Measurements from ENCODE around the gene JCAD.
"Not testable (repeated sequence)": the region's sequence is repeated elsewhere in the genome, so short reads cannot be mapped to it uniquely, and the experiment has no call there.

JCAD gene

DNA sequence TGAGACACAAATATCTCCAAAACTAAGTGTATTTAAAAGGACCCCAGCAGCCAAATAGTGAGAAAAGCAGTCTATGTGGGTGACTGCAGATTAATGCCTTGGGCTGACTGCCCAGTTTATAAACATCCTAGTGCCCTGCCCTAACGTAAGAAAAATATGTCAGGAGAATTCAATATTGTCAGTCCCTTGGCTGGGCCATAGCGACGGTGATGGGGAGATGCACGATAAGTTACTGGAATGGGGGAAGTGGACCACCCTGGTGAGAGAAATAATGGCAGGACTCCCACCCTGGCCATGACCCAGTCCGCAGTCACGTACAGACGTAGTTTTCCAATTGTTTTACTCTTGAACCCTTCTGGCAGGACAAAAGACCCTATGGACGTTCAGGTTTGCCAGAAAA lies 48.0 kb downstream of the JCAD start:
- WGBS (ENCODE audit: insufficient coverage), result 98% methylated on average over 7 of the region's 8 CpGs
- ChIA-PET POLR2A (no interaction called here), CTCF (interaction anchor here (1.6 to 13.2 kb wide), 4 partner anchors 11 to 230 kb away, joined by 3 to 124 read pairs (median 6); no protein-coding TSS in a partner anchor)
- peaks cover 0 to 5% (median 0%) of the 10 kb centered on the region in 4 experiments for H3K4me1 ChIP-seq (ENCODE audit: control extremely low read depth in 1 of 4, control insufficient read depth in 4 of 4, insufficient read depth in 4 of 4, low read length in 3 of 4)
- H3K36me3 ChIP-seq (ENCODE audit: control insufficient read depth in 4 of 4, insufficient read depth in 4 of 4, low read length in 3 of 4), result no peaks in the 10 kb centered on the region
- no peak for DNase-seq
- peaks cover 0 to 6% (median 0%) of the 10 kb centered on the region in 5 experiments for H3K27me3 ChIP-seq (replicated peaks in 2 of 5; ENCODE audit: control insufficient read depth in 4 of 5, insufficient read depth in 5 of 5, low read length in 4 of 5)
- H3K4me3 ChIP-seq (ENCODE audit: control insufficient read depth in 1 of 7, extremely low read depth in 1 of 7, insufficient read depth in 4 of 7, low read depth in 2 of 7, low read length in 6 of 7), result no peak overlapping the region
- H3K27ac ChIP-seq (ENCODE audit: insufficient read depth in 1 of 2, low read depth in 1 of 2, low read length in 2 of 2, poor library complexity in 1 of 2, severe bottlenecking in 2 of 2), result no peak overlapping the region
- no peaks in the 10 kb centered on the region for H3K9me3 ChIP-seq (ENCODE audit: control extremely low read depth in 1 of 5, control insufficient read depth in 4 of 5, insufficient read depth in 2 of 5, low read depth in 1 of 5, low read length in 4 of 5)

DNA sequence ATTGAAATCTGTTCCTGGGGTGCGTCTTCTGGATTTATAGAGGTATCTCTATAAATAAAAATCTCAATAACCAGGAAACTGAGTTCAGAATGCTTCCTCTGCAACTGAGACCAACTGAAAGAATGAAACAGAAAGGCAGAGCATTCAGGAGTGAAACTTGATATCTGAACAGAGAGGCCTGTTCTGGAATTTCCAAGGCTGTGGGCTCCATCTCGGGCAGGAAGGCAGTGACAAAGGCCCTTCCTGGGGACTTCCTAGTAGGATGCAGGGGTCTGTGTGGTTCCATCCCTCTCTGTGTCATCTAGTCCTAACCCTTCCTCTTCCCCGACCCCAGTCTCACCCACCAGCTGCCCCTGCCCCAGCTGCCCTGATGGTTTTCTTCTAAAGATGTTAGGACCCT lies 52.0 kb downstream of the JCAD start:
- CTCF ChIA-PET, result interaction anchor here (2.2 kb wide), 1 partner anchor 8 kb away, joined by 17 read pairs; no protein-coding TSS in a partner anchor
- POLR2A ChIA-PET, result no interaction called here
- 63% methylated on average over 2 of the region's 3 CpGs for WGBS (ENCODE audit: insufficient coverage)

DNA sequence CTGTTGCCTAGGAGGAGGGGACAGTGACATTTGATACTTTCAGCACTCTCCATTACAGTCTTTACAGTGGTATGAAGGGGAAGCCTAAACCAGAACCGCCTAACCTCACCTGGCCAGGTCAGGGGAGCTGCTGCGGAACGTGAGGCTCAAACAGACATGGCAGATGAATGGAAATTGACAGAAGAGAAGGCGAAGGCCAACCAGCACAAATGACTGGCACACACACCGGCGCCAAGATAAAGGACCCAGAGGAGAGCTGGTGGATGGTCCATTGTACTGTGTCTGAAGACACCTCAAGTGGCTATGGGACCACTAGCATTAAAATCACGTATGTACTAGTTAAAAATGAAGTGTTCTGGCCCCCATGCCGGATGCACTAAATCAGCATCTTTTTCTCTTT lies 53.0 kb downstream of the JCAD start:
- Histone ChIP-seq H3K9me3 (ENCODE audit: control extremely low read depth in 1 of 5, control insufficient read depth in 4 of 5, insufficient read depth in 2 of 5, low read depth in 1 of 5, low read length in 4 of 5) (no peaks in the 10 kb centered on the region), H3K4me3 (ENCODE audit: control insufficient read depth in 1 of 7, extremely low read depth in 1 of 7, insufficient read depth in 4 of 7, low read depth in 2 of 7, low read length in 6 of 7) (no peak overlapping the region), H3K27ac (ENCODE audit: insufficient read depth in 1 of 2, low read depth in 1 of 2, low read length in 2 of 2, poor library complexity in 1 of 2, severe bottlenecking in 2 of 2) (no peak overlapping the region), H3K36me3 (ENCODE audit: control insufficient read depth in 4 of 4, insufficient read depth in 4 of 4, low read length in 3 of 4) (no peaks in the 10 kb centered on the region), H3K27me3 (replicated peaks in 2 of 5; ENCODE audit: control insufficient read depth in 4 of 5, insufficient read depth in 5 of 5, low read length in 4 of 5) (peaks cover 0 to 5% (median 0%) of the 10 kb centered on the region in 5 experiments), H3K4me1 (ENCODE audit: control extremely low read depth in 1 of 4, control insufficient read depth in 4 of 4, insufficient read depth in 4 of 4, low read length in 3 of 4) (peaks cover 0 to 13% (median 3%) of the 10 kb centered on the region in 4 experiments)
- no peak for DNase-seq
- POLR2A ChIA-PET, result no interaction called here
- 100% methylated on average over 8 of the region's 8 CpGs for WGBS (ENCODE audit: insufficient coverage)
- CTCF ChIA-PET, result interaction anchor here (0.6 to 1.0 kb wide), 3 partner anchors 8 to 342 kb away, joined by 3 read pairs; no protein-coding TSS in a partner anchor

More for the DNA sequence above, 52.0 kb downstream of the JCAD start:
- no peak for DNase-seq
- Histone ChIP-seq H3K9me3 (ENCODE audit: control extremely low read depth in 1 of 5, control insufficient read depth in 4 of 5, insufficient read depth in 2 of 5, low read depth in 1 of 5, low read length in 4 of 5) (no peaks in the 10 kb centered on the region), H3K27me3 (replicated peaks in 2 of 5; ENCODE audit: control insufficient read depth in 4 of 5, insufficient read depth in 5 of 5, low read length in 4 of 5) (peaks cover 0 to 3% (median 0%) of the 10 kb centered on the region in 5 experiments), H3K27ac (ENCODE audit: insufficient read depth in 1 of 2, low read depth in 1 of 2, low read length in 2 of 2, poor library complexity in 1 of 2, severe bottlenecking in 2 of 2) (no peak overlapping the region), H3K36me3 (ENCODE audit: control insufficient read depth in 4 of 4, insufficient read depth in 4 of 4, low read length in 3 of 4) (no peaks in the 10 kb centered on the region), H3K4me3 (ENCODE audit: control insufficient read depth in 1 of 7, extremely low read depth in 1 of 7, insufficient read depth in 4 of 7, low read depth in 2 of 7, low read length in 6 of 7) (no peak overlapping the region), H3K4me1 (ENCODE audit: control extremely low read depth in 1 of 4, control insufficient read depth in 4 of 4, insufficient read depth in 4 of 4, low read length in 3 of 4) (peaks cover 0 to 7% (median 0%) of the 10 kb centered on the region in 4 experiments)

DNA sequence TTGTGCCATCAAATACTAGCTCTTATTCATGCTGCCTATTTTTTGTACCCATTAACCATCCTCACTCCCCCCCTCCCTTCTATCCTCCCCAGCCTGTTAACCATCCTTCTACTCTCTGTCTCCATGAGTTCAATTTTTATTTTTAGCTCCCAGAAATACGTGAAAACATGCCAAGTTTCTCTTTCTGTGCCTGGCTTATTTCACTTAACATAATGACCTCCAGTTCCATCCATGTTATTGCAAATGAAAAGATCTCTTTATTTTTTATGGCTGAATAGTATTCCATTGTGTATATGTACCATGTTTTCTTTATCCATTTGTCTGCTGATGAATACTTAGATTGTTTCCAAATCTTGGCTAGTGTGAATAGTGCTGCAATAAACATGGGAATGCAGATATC lies 54.3 kb downstream of the JCAD start:
- DNase-seq; H3K27me3 ChIP-seq (replicated peaks in 2 of 5; ENCODE audit: control insufficient read depth in 4 of 5, insufficient read depth in 5 of 5, low read length in 4 of 5); H3K9me3 ChIP-seq (ENCODE audit: control extremely low read depth in 1 of 5, control insufficient read depth in 4 of 5, insufficient read depth in 2 of 5, low read depth in 1 of 5, low read length in 4 of 5); H3K27ac ChIP-seq (ENCODE audit: insufficient read depth in 1 of 2, low read depth in 1 of 2, low read length in 2 of 2, poor library complexity in 1 of 2, severe bottlenecking in 2 of 2); H3K36me3 ChIP-seq (ENCODE audit: control insufficient read depth in 4 of 4, insufficient read depth in 4 of 4, low read length in 3 of 4); H3K4me3 ChIP-seq (ENCODE audit: control insufficient read depth in 1 of 7, extremely low read depth in 1 of 7, insufficient read depth in 4 of 7, low read depth in 2 of 7, low read length in 6 of 7); POLR2A ChIA-PET: not testable (repeated sequence)
- WGBS (ENCODE audit: insufficient coverage), result 67% methylated on average over 1 of the region's 1 CpG
- H3K4me1 ChIP-seq (ENCODE audit: control extremely low read depth in 1 of 4, control insufficient read depth in 4 of 4, insufficient read depth in 4 of 4, low read length in 3 of 4), result peaks cover 0 to 13% (median 3%) of the 10 kb centered on the region in 4 experiments
- CTCF ChIA-PET, result interaction anchor here (0.7 to 1.3 kb wide), 5 partner anchors 13 to 36 kb away, joined by 3 to 5 read pairs (median 4); no protein-coding TSS in a partner anchor

DNA sequence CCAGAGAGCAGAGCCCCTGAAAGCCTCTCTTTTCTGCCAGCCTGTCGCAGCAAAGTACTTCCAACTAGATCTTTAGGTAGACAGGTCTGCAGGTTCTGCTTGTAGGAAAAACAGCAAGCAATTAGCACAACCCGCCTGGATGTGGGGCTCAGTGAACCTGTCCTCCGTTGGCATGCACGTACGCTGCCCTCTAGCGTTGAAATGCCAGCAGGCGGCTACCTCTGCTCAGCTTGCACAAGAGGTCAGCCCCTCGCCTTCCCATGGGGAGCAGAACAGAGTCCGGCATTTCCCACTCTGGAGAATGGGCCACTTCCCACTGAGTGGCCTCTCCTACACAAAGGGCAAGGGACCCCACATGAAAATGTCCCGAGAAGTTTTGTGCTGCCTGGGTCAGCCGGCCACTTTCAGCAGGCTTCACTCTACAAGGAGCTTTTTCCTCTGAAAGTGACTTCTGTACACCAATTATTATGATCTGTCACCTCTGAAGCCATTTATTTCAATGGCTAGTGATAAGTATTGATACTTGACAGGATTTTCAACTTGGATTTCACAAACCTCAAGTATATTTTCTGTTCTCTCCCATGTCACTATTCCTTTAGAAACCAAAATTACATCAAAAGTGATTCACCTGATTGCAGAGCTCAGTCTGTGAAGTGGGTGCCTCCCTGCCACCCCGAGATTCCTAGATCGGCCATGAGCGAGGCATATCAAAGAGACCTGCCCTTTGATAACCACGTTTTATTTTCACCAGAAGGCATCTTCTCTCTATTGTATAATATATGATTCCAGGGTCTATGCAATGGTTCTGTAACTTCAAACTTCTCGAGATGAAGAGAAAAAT lies 56.7 kb downstream of the JCAD start:
- WGBS (ENCODE audit: insufficient coverage), result 24% methylated on average over 10 of the region's 16 CpGs
- peak; percentile 82 to 85 (median 84) for DNase-seq
- Histone ChIP-seq H3K36me3 (ENCODE audit: control insufficient read depth in 4 of 4, insufficient read depth in 4 of 4, low read length in 3 of 4) (no peaks in the 10 kb centered on the region), H3K4me3 (ENCODE audit: control insufficient read depth in 1 of 7, extremely low read depth in 1 of 7, insufficient read depth in 4 of 7, low read depth in 2 of 7, low read length in 6 of 7) (no peak overlapping the region), H3K27me3 (replicated peaks in 2 of 5; ENCODE audit: control insufficient read depth in 4 of 5, insufficient read depth in 5 of 5, low read length in 4 of 5) (peaks cover 0 to 5% (median 0%) of the 10 kb centered on the region in 5 experiments), H3K9me3 (ENCODE audit: control extremely low read depth in 1 of 5, control insufficient read depth in 4 of 5, insufficient read depth in 2 of 5, low read depth in 1 of 5, low read length in 4 of 5) (no peaks in the 10 kb centered on the region), H3K27ac (ENCODE audit: insufficient read depth in 1 of 2, low read depth in 1 of 2, low read length in 2 of 2, poor library complexity in 1 of 2, severe bottlenecking in 2 of 2) (no peak overlapping the region), H3K4me1 (ENCODE audit: control extremely low read depth in 1 of 4, control insufficient read depth in 4 of 4, insufficient read depth in 4 of 4, low read length in 3 of 4) (peaks cover 0 to 19% (median 7%) of the 10 kb centered on the region in 4 experiments)
- ChIA-PET POLR2A (no interaction called here), CTCF (interaction anchor here (0.8 to 8.4 kb wide), 13 partner anchors 8 to 634 kb away, joined by 3 to 124 read pairs (median 4); no protein-coding TSS in a partner anchor)

DNA sequence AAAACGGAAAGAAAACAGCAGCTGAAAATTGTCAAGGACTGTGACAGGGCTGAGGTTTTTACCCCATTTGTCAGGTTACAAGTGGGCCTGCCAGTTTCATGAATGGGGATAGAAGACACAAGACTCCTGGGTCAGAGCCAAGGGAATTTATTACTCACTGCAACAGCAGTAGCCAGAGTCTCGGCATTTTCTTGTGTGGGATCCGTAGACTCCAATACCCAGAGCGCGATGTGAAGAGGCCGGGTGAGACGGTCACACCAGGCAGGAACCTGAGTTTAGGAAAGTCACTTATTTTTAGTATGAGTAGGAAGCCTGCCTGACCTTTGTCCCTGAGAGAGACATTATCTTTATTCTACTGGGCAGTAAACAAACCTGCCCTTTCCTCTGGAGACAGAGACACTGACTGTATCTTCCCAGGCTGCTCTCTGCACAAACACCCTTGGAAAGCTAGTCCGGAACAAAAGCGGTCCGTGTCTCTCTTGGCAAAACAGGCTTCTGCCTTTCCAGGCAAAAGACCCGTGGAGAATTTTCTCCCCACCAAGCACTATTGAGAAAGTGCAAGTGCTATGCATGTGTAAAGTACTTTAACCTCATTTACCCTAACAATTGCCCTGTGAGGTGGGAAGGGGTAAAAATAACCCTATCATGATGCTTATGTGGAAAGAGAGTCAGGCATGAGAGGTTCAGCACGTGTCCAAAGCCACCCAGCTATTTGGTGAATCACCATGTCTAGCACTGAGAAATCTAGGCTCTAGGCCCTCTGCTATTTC lies 58.4 kb downstream of the JCAD start:
- no peak for DNase-seq
- WGBS (ENCODE audit: insufficient coverage), result 96% methylated on average over 8 of the region's 12 CpGs
- H3K27me3 ChIP-seq (replicated peaks in 2 of 5; ENCODE audit: control insufficient read depth in 4 of 5, insufficient read depth in 5 of 5, low read length in 4 of 5), result peaks cover 0 to 2% (median 0%) of the 10 kb centered on the region in 5 experiments
- H3K4me3 ChIP-seq (ENCODE audit: control insufficient read depth in 1 of 7, extremely low read depth in 1 of 7, insufficient read depth in 4 of 7, low read depth in 2 of 7, low read length in 6 of 7), result no peak overlapping the region
- no peaks in the 10 kb centered on the region for H3K9me3 ChIP-seq (ENCODE audit: control extremely low read depth in 1 of 5, control insufficient read depth in 4 of 5, insufficient read depth in 2 of 5, low read depth in 1 of 5, low read length in 4 of 5)
- H3K4me1 ChIP-seq (ENCODE audit: control extremely low read depth in 1 of 4, control insufficient read depth in 4 of 4, insufficient read depth in 4 of 4, low read length in 3 of 4), result peaks cover 4 to 32% (median 24%) of the 10 kb centered on the region in 4 experiments
- ChIA-PET POLR2A (no interaction called here), CTCF (interaction anchor here (0.5 to 8.4 kb wide), 7 partner anchors 16 to 590 kb away, joined by 3 to 124 read pairs (median 5); no protein-coding TSS in a partner anchor)
- no peak overlapping the region for H3K27ac ChIP-seq (ENCODE audit: insufficient read depth in 1 of 2, low read depth in 1 of 2, low read length in 2 of 2, poor library complexity in 1 of 2, severe bottlenecking in 2 of 2)
- no peaks in the 10 kb centered on the region for H3K36me3 ChIP-seq (ENCODE audit: control insufficient read depth in 4 of 4, insufficient read depth in 4 of 4, low read length in 3 of 4)

Data from common myeloid progenitor, CD34-positive (primary cell).